HFFc6 (cell line): ENCODE measurements around the gene PRF1. TPM values are rescaled to one million over a fixed set of nuclear protein-coding genes. Genes with fewer than 3 reads are reported as not detected.

Experiments
- DNase-seq: peaks from one replicate; pipeline ENCODE4 v3.0.0-alpha.2; 2018
- H3K27ac Mint-ChIP-seq: 2 replicates; pipeline ENCODE4 v1.8.0; 2020; ENCODE audit warnings: mild to moderate bottlenecking, mixed read lengths
- H3K27me3 Mint-ChIP-seq: 2 replicates; pipeline ENCODE4 v1.8.0; 2021; ENCODE audit warnings: mild to moderate bottlenecking, moderate library complexity, mixed read lengths; ENCODE audit not compliant: insufficient read depth
- H3K36me3 Mint-ChIP-seq: 2 replicates; pipeline ENCODE4 v1.8.0; 2021; ENCODE audit warnings: low read depth, mixed read lengths
- H3K4me1 Mint-ChIP-seq: 2 replicates; pipeline ENCODE4 v1.8.0; 2020; ENCODE audit warnings: low read depth, mixed read lengths
- H3K4me3 Mint-ChIP-seq: 2 replicates; pipeline ENCODE4 v1.8.0; 2020; ENCODE audit warnings: mild to moderate bottlenecking, moderate library complexity, mixed read lengths
- H3K9me3 Mint-ChIP-seq: 2 replicates; pipeline ENCODE4 v1.8.0; 2020; ENCODE audit warnings: mild to moderate bottlenecking, mixed read lengths
- CTCF ChIP-seq: fragments of 200-600 bp; sonication (generic); IDR thresholded peaks from 2 replicates; pipeline ENCODE4 v1.5.0; 2021; ENCODE audit warnings: antibody characterized with exemption, mild to moderate bottlenecking
- total RNA-seq, 6 experiments: library from RNA; stranded (reverse); fragmentation: NEBNext Ultra II Directional; extraction: Animal tissue kit (Norgen Biotek cat#: 25700); gene quantifications; 2 replicates in 1 of 6; 3 replicates in 5 of 6; pipeline ENCODE4 v1.2.3, GENCODE V29; 2021

PRF1 gene
- total RNA-seq, 6 experiments from 2014 or later = not detected

- Mint-ChIP-seq H3K27ac (no peak overlapping the region), H3K4me3 (no peak overlapping the region), H3K36me3 (no peaks in the 10 kb centered on the region), H3K27me3 (peaks cover 50% of the 10 kb centered on the region), H3K4me1 (peaks cover 11% of the 10 kb centered on the region), H3K9me3 (no peaks in the 10 kb centered on the region)
- DNase-seq = no peak
- TF ChIP-seq CTCF = no peak
These were observed 41.5 kb downstream of the PRF1 start for GRCh38 chr10:70561070-70561469.

- Mint-ChIP-seq H3K9me3 (no peaks in the 10 kb centered on the region), H3K36me3 (no peaks in the 10 kb centered on the region), H3K4me1 (peaks cover 11% of the 10 kb centered on the region), H3K4me3 (no peak overlapping the region), H3K27ac (no peak overlapping the region), H3K27me3 (peaks cover 47% of the 10 kb centered on the region)
- TF ChIP-seq CTCF = no peak
- DNase-seq = no peak
These were observed 42.0 kb downstream of the PRF1 start for GRCh38 chr10:70560511-70560941.

GRCh38 chr10:70559861-70560260 lies 42.7 kb downstream of the PRF1 start:
- no peak for TF ChIP-seq CTCF
- H3K4me3 Mint-ChIP-seq = no peak overlapping the region
- no peaks in the 10 kb centered on the region for H3K36me3 Mint-ChIP-seq
- no peak for DNase-seq
- H3K27ac Mint-ChIP-seq = no peak overlapping the region
- peaks cover 44% of the 10 kb centered on the region for H3K27me3 Mint-ChIP-seq
- no peaks in the 10 kb centered on the region for H3K9me3 Mint-ChIP-seq
- H3K4me1 Mint-ChIP-seq = peaks cover 11% of the 10 kb centered on the region

- H3K27ac Mint-ChIP-seq = no peak overlapping the region
- no peaks in the 10 kb centered on the region for H3K9me3 Mint-ChIP-seq
- TF ChIP-seq CTCF = peak; percentile 84
- peak overlapping the region; percentile 53 for H3K4me3 Mint-ChIP-seq
- DNase-seq = peak; percentile 45
- H3K27me3 Mint-ChIP-seq = peaks cover 44% of the 10 kb centered on the region
- no peaks in the 10 kb centered on the region for H3K36me3 Mint-ChIP-seq
- H3K4me1 Mint-ChIP-seq = peaks cover 11% of the 10 kb centered on the region
These were observed 43.4 kb downstream of the PRF1 start for GRCh38 chr10:70558871-70559810.

- peaks cover 41% of the 10 kb centered on the region for H3K27me3 Mint-ChIP-seq
- no peak overlapping the region for H3K27ac Mint-ChIP-seq
- H3K4me1 Mint-ChIP-seq = peaks cover 11% of the 10 kb centered on the region
- no peaks in the 10 kb centered on the region for H3K36me3 Mint-ChIP-seq
- no peaks in the 10 kb centered on the region for H3K9me3 Mint-ChIP-seq
- no peak overlapping the region for H3K4me3 Mint-ChIP-seq
- TF ChIP-seq CTCF = no peak
- no peak for DNase-seq
These were observed 44.2 kb downstream of the PRF1 start for GRCh38 chr10:70558295-70558694.
